Stimulated activated CD8-positive, alpha-beta memory T cell treated with anti-CD3 and anti-CD28 coated beads, Interleukin-7, amount 100 ng/mL, for 24 hours (primary cell): ENCODE results near the gene AHNAK.
"Not testable (repeated sequence)": the region's sequence is repeated elsewhere in the genome, so short reads cannot be mapped to it uniquely, and the experiment has no call there.

Experiments
- DNase-seq: peaks from one replicate; pipeline ENCODE4 v3.0.0-alpha.2; 2020; ENCODE audit warnings: low read depth

AHNAK gene

GRCh38 chr11:62461740-62462507 is 84.7 kb downstream of the AHNAK start:
- no peak for DNase-seq

- DNase-seq = no peak
These were observed 87.5 kb downstream of the AHNAK start for GRCh38 chr11:62459080-62459479.

GRCh38 chr11:62458212-62459002 is 88.2 kb downstream of the AHNAK start:
- DNase-seq = no peak

GRCh38 chr11:62457478-62457877 is 89.1 kb downstream of the AHNAK start:
- no peak for DNase-seq

- DNase-seq = no peak
These were observed 90.0 kb downstream of the AHNAK start for GRCh38 chr11:62456630-62457029.

- no peak for DNase-seq
These were observed 93.7 kb downstream of the AHNAK start for GRCh38 chr11:62452839-62453468.

GRCh38 chr11:62452261-62452660 is 94.3 kb downstream of the AHNAK start:
- DNase-seq = no peak

- DNase-seq = no peak
These were observed 95.4 kb downstream of the AHNAK start for GRCh38 chr11:62451241-62451621.

GRCh38 chr11:62450543-62451240 is 95.9 kb downstream of the AHNAK start:
- DNase-seq = no peak

GRCh38 chr11:62449912-62450311 is 96.7 kb downstream of the AHNAK start:
- not testable (repeated sequence) for DNase-seq

GRCh38 chr11:62449451-62449851 is 97.2 kb downstream of the AHNAK start:
- DNase-seq = no peak

- no peak for DNase-seq
These were observed 100.5 kb downstream of the AHNAK start for GRCh38 chr11:62446091-62446490.

GRCh38 chr11:62445314-62445740 is 101.3 kb downstream of the AHNAK start:
- no peak for DNase-seq

GRCh38 chr11:62444835-62445234 is 101.8 kb downstream of the AHNAK start:
- no peak for DNase-seq

- peak; percentile 8 for DNase-seq
These were observed 102.3 kb downstream of the AHNAK start for GRCh38 chr11:62444236-62444833.

GRCh38 chr11:62443390-62444235 is 103.0 kb downstream of the AHNAK start:
- DNase-seq = no peak

GRCh38 chr11:62439785-62440602 is 106.6 kb downstream of the AHNAK start:
- DNase-seq = no peak

GRCh38 chr11:62438641-62439040 is 108.0 kb downstream of the AHNAK start:
- DNase-seq = no peak

GRCh38 chr11:62437616-62438015 is 109.0 kb downstream of the AHNAK start:
- DNase-seq = no peak
